NAMALWA (cell line): Measurements from ENCODE around the gene CYP2C18.
"Not testable (repeated sequence)": the region's sequence is repeated elsewhere in the genome, so short reads cannot be mapped to it uniquely, and the experiment has no call there.

Source experiments
- DNase-seq: peaks from one replicate; pipeline ENCODE4 v3.0.0-alpha.2; 2015; ENCODE audit warnings: low spot score

CYP2C18 gene

GRCh38 chr10:94747838-94748237 lies 64.3 kb downstream of the CYP2C18 start:
- no peak for DNase-seq

DNA sequence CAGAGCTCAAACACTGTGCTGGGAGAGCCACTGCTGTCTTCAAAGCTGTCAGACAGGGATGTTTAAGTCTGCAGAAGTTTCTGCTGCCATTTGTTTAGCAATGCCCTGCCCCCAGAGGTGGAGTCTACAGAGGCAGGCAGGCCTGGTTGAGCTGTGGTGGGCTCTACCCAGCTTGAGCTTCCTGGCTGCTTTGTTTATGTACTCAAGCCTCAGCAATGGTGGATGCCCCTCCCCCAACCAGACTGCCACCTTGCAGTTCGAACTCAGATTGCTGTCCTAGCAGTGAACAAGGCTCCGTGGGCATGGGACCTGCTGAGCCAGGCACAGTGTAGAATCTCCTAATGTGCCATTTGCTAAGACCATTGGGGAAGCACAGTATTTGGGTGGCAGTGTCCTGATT lies 74.4 kb downstream of the CYP2C18 start:
- DNase-seq, result no peak

DNA sequence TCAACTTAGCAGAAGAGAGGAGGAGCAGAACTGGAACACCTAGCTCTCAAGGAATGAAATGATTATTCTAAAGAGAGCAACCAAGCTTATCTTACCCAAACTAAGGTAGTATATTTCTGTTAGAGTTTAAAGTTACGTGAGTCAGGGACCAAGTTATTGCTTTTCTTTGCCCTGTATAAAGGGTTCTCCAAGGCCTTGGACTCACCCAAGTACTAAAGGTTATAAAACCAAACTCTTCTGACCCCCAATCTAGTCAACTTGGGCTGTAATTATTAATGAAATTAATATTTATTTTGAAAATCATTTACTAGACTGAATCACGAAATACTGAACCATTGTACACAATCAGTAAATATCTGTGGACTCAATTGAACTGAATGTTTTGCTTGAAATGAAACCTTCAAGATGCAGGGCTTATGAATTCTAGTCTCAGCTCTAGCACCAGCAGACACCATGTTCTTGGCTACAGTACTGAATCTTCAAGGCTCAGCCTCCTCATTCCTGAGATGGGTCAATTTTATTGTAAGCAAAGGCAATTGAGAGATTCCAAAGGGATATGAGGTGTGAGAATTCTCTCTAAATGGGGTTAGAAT lies 77.2 kb downstream of the CYP2C18 start:
- no peak for DNase-seq

GRCh38 chr10:94762393-94762792 lies 78.9 kb downstream of the CYP2C18 start, which contains the start of gene CYP2C19:
Gene CYP2C19, plus strand, starts transcription at chr10:94762681. Its CDS starts 25 bp downstream, at chr10:94762706.
- no peak for DNase-seq

GRCh38 chr10:94775425-94775824 lies 91.9 kb downstream of the CYP2C18 start:
- DNase-seq, result not testable (repeated sequence)

GRCh38 chr10:94777886-94778458 lies 94.4 kb downstream of the CYP2C18 start:
- no peak for DNase-seq

- DNase-seq, result no peak
These were observed 97.3 kb downstream of the CYP2C18 start for GRCh38 chr10:94780844-94781243.

GRCh38 chr10:94784256-94784655 lies 100.7 kb downstream of the CYP2C18 start:
- no peak for DNase-seq

DNA sequence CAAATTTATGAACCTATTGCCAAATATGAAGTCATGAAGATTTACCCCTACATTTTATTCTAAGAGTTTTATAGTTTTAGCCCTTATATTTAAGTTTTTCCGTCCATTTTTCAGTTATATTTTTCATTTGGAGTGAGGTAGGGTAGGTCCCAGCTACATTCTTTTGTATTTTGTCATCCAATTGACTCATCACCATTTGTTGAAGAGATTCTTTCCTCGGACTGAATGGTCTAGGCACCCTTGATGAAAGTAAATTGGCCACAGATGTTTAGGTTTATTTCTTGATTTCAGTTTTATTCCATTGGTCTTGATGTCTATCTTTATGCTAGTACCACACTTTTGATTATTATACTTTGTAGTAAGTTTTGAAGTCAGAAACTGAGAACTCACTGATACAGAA lies 101.7 kb downstream of the CYP2C18 start:
- no peak for DNase-seq
